Hematopoietic multipotent progenitor cell treated with erythropoietin and hydrocortisone succinate and interleukin-3 and kit ligand, for 8 days (in vitro differentiated cells): ENCODE results near the gene CLEC18A.
"Not testable (repeated sequence)": the region's sequence is repeated elsewhere in the genome, so short reads cannot be mapped to it uniquely, and the experiment has no call there.

Experiments used
- DNase-seq: peaks from one replicate; pipeline ENCODE4 v3.0.0-alpha.2; 2015

The CLEC18A gene

DNA sequence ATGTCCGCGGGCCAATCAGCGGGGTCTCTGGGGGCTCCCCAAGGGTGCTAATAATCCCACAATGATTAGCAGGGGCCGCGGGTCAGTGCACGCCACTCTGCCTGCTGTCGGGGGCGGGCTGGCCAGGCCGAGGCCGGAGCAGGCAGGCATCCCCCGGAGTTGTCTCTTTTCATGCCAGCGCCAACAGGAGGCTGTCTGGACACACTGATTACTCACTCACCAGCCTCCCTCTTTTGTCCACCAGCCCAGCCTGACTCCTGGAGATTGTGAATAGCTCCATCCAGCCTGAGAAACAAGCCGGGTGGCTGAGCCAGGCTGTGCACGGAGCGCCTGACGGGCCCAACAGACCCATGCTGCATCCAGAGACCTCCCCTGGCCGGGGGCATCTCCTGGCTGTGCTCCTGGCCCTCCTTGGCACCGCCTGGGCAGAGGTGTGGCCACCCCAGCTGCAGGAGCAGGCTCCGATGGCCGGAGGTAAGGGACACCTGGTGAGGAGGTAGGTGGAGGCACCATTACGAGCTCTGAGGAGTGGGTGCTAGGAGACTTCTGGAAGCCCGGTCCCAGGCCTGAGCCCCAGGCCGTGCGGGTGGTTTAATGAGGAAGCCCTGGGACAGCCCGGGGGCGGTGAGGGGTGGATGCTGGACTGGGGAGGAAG, at the start of gene CLEC18A:
Gene CLEC18A, plus strand, starts transcription at position 318 of the 655 bp plus-strand sequence. Its CDS starts 33 bp downstream, at position 351.
- not testable (repeated sequence) for DNase-seq

DNA sequence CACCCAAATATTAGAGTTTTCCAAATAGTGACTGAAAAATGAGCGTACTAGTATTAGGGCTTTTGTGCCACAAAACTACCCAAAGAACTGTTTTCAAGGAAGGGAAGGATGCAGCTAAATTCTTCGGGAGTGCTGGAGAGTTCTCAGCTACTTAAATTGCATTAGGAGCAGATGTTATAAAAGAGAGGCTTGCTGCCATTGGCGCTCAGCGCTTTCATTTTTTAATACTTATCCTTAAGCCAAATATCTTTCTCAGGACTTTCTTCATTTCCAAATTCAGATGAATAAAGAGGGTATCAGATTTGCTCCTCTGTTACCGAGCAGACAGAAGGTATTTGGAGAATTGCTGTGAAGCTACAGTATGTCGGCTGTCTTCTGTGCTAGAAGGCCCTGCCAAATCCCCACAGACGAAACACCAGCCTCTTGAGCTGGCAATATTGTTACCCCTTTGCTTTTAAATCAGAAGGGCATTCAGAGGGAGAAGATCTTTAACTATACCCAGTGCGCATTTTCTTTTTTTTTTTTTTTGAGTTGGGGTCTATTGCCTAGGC, 47.2 kb upstream of the CLEC18A start:
- DNase-seq = no peak

DNA sequence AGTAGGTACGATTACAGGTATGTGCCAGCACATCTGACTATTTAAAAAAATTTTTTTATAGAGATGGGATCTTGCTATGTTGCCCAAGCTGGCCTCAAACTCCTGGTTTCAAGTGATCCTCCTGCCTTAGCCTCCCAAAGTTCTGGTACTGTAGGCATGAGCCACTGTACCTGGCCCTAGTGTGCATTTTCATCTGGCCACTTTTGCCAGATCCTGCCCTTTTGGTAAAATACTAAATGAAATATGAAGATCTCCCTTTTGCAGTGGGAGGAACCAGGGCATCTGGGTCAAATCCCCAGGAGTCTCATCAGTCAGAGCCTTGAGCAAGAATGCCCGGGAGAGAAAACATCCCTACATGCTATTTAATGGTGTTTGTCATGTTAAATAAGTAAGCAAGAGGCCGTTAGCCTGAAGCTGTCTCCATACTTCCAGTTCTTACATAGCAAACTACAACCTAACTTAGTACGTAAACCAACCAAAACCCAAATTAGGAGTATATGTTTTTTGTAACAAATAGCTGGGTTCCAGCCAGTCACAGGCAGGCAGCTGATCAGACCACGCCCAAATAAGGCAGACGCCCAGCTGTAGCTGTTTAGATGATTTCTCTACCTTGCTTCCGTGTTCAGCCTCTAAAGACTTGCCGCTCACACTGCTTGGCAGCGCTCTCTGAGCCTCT, 46.5 kb upstream of the CLEC18A start:
- peak; percentile 14 for DNase-seq

DNA sequence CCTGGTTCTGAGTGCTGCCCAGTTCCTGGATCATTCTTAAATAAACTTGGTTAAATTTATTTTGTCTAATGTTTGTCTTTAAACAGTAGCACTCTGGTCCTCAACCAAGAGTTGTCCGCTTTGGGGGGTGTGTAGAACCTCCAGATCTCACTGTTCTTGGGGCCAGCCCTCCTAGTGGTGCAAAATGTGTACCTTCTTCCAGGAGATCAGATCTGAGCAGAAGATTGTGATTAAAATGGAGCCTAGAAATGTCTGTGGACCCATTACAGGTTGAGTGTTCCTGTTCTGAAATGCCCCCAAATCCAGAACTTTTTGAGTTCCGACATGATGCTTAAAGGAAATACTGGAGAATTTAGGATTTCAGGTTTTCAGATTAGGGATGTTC, 46.0 kb upstream of the CLEC18A start:
- DNase-seq = no peak

DNA sequence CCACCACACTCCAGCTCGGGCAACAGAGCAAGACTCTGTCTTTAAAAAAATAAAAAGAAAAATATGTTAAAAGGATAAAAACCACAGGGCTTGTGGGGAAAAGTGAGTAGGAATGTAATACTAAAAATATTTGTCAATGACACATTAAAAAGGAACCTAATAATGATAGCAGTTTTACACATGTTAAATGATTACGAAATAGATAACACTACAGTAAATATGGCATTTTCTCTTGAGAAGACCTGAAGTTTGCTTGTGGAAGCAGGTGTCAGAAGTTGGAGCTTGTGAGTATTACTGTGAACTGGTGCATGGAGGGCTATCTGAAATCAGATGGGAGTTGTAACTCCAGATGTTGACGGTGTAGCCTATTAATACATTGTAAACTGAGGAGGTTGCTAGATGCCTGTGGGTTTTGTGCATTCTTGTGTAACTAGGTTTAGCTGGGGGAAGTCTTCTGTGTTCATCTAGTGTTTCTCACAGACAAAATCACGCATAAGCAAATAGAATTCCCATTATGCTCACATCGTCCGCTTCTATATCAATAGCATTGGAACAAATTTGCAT, 44.2 kb upstream of the CLEC18A start:
- no peak for DNase-seq

DNA sequence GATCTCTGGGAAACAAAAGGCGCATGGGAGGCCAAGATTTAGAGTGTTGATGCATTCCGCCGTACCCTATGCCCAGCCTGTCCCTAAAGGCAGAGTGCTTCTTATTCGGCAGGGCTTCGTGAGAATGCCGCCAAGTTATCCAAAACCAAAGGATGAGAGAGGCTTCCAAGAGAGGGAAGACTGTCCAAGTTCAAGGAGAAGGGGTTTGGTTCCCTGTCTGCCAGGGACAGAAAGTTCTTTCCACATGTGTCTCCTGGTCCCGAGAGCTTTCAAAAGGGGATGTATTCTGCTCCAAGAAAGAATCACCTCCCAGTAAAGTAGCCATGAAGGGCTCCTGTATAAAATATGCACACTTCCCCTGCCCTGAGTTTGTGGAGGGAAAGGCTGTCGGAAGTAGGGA, 42.1 kb upstream of the CLEC18A start:
- no peak for DNase-seq

DNA sequence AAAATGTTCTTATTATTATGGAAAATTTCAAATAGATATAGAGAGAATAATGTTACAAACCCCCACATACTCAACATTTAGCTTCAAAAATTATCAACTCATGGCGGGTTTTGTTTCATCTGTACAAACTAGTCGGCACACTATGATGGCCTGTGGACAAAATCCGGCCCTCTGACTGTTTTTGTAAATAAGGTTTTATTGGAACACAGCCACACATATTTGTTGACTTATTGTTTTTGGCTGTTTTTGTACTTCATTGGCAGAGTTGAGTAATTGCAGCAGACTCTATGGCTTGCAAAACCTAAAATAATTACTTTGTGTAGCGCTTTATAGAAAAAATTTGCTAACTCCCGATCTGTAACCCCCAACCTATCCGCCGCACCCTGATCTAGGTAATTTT, 41.4 kb upstream of the CLEC18A start:
- no peak for DNase-seq

DNA sequence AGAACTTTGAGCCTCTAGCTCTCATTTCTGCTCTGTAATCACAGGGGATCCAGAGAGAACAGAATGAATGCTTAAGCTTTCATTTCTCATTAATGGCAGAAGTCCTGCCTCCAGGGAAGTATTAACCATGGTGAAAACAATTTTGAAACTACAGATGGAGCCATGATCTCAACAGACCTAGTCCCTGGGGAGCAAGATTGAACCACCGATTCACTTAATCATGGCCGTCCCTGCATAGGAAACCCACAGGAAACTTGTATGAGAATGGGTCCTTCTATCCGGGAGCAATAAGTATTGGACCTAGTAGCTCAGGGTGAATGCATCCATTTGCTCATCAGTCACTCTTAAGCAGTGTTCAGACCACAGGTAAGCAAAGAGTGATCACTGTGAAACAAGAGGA, 40.2 kb upstream of the CLEC18A start:
- no peak for DNase-seq

DNA sequence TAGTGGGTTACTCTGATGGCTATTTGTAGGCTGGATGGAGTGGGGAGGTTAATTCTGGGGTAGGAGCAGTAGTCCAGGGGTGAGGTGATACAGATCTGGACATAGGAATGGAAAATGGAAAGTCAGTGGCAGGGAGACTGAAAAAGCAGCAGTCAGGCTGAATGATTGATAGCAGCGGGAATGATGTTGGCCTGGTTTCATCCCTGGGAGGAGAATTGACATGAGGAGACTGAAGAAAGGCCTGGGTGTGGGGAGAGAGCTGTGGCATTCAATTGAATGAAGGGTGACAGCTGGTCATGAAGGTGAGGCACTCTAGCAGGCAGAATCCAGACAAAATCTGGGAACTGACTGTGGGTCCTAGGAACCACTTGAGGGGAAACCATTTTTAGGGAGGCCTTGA, 34.7 kb upstream of the CLEC18A start:
- no peak for DNase-seq

DNA sequence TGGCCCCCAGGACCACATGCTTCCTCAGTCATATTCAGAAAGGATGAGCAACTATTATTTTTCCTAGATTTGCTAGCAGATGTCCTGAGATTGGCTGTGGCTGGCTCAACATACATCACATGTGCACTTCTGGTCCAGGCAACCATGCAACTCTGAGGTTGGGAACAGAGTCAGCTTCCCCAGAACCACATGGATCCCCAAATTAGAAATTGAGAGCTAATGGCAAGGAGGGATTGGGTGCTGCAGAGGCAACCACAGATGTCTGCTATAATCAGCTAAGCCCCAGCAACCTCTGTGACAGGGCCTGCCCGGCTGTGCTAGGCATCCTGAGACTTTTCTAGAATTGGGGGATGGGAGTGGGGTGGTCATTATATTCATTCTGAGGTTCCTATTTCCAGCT, 33.8 kb upstream of the CLEC18A start:
- DNase-seq = no peak

DNA sequence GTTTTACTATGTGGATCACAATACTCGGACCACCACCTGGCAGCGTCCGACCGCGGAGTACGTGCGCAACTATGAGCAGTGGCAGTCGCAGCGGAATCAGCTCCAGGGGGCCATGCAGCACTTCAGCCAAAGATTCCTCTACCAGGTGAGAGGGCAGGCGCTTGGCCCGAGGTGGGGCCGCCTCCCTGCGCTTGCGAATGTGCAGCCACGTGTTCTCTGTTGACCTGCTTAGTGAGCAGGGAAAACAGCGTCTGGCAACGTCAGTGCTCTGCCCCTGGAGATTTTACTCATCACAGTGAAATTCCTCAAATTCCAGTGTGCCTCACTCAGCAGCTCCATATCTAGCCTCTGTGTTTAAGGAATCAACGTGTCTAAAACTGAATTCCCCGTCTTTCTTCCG, 33.4 kb upstream of the CLEC18A start:
- no peak for DNase-seq

DNA sequence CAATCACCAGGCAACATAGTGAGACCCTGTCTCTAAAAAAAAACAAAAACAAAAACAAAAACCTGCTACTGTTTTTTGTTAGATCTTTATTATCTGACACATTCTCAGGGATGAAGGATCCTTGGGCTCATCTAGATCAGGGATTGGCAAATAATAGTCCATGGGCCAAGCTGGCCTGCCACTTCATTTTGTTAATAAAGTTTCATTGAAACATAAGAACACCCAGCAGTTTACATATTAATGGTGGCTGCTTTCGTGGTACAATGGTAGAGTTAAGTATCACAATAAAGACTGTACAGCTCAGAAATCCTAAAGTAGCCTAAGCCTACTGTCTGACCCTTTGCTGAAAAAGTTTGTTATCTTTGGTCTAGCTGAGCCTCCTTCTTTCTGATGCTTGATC, 32.9 kb upstream of the CLEC18A start:
- no peak for DNase-seq

DNA sequence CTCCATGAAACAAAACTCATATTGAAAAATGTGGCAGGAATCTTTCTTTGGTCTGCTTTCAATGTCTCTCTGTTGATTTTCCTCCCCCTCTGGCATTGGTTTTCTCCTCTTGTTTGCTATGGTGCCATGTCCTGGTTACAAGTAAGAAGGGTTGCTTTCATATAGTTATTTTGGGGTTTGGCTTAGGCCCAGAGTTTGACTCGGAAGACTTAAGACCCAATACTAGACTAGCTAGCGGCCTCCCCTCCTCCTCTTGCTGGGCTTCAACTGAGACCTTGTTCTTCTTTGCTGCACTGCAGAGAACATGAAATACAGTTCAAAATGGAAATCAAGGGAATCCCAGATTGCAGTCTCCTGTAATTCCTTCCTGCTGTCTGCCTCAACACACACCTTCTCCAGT, 30.0 kb upstream of the CLEC18A start:
- no peak for DNase-seq

DNA sequence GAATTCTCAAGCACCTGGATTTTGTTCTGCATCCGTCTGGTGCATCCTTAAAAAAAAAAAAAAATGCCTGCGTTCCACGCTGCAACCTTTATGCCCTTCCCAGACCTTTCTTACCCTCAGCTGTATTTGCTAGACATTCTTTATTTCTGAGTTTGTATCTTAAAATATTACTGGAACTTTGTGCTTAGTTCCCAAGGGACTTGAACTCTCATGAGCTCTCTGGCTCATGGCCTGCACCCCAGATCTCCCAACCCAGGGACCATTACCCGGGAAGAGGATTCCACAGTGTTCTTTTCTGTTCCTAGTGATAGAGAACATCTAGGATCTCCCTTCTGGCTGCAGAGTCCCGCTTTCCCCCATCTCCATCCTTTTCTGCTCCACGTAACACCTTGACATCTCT, 28.9 kb upstream of the CLEC18A start:
- DNase-seq = no peak

DNA sequence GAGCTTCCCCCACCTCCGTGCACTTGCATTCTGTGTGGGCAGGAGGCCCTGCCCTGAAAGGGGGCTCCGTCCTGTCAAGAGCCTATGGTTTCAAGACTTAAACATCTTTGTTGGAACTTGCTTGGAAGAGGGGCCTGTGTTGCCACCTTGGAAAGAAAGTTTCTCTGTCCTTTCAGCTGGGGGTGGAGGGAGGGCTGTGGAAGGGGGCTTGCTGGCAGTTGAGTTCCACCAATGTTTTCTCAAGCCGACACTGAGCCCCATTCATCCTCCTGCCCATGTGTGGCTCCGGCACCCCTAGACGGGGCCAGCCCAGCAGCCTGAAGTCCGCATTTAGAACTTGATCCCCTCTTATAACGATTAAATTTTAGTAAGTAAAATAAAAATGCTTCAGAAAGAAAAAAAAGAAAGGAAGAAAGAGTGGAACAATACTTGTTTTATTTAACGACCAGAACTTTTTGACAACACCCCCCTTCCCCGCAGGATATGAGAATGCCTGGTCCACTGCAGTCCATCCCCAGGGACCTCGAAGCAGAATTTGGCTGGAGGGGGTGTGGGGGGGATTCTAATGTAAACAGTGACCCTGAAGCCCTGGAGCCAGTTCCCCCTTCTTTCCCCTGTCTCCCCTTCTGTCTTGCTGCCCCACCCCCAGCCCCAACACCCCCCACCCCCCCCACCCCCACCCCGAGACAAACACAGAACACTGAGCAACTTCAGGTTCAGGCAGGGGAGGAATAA, 26.9 kb upstream of the CLEC18A start:
- no peak for DNase-seq

DNA sequence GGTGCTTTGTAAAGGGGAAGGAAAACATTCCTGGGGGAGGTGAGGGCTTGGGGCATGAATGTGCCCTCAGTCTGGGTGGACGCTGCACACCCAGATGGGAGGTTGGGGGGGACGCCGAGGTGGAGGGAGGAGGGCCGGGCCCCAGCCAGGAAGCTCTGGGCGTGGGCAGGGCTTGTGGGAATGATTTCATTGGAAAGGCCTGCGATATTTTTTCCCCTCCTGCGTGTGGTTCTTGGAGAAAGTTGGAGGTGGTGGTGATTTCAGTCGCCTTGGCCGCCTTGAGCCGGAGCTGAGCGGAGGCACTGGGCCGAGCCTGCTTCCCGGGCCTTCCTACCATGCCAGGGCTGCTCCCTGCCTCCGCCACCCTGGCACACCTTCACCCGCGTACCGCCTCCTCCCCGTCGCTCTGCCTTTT, 26.4 kb upstream of the CLEC18A start:
- no peak for DNase-seq

DNA sequence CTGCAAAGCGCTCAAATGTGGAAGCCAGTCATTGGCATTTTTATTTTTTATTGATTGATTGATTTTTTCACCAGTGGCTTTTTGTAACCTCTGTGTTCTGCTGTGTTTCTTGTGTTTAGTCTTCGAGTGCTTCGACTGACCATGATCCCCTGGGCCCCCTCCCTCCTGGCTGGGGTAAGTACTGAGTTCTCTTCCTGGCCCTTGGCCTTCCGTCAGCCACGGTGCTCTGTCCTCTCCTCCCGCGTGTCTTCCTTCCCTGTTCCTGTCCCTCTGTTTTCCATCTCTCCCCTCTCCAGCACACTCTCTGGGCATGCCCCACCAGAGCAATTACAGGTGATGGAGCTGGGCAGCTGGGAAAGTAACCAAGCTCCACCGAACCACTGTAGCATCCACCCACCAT, 25.8 kb upstream of the CLEC18A start:
- no peak for DNase-seq

DNA sequence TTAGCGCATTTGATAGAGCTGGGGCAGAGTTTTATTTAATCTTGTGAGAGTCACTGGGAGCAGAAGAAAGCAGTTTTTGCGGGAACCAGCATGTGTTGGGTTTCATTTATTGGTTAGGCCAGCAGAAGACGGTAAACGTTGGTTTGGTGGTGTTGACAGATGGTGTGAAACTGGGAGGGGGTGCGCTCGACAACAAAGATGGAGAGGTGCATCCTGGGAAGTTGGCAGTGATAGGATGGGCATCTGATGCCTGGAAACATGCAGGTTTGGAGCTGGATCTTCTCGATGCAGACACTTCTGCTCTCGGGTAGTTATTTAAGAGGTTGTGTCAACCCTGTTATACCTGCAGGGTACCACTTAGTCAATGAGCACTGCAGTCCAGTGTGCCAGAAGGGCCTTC, 24.9 kb upstream of the CLEC18A start:
- DNase-seq = no peak

DNA sequence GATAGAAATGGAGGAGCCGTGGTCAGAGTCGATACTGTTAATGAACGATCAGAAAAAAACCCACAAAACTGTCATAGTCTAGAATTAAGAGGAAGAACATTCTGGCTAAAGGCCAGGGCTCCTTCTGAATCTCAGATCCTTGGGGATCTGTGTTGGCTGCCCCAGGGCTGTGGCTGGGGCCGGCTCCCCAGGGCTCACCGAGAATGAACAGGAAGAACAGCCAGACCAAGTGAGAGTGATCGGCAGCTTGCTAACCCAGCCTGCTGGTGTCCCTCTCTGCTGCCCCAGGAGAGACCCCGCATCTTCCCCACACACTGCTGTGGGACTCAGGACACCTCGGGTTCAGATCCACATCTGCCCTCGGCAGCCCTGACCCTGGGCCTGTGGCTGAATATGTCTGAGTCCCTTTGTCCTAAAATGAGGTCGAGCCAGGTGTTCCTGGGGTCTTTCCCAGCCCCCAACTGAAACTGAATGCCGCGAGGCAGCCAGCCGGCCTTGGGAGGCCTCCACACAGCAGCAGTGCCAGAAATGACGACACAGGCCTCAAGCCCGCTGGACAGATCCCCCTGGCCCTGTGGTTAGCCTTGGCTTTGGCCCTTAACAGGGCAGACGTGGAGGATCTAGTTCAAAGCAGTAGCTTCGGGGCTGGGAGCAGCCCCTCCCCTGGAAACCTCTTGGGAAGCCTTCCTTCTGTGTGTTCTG, 23.9 kb upstream of the CLEC18A start:
- no peak for DNase-seq

DNA sequence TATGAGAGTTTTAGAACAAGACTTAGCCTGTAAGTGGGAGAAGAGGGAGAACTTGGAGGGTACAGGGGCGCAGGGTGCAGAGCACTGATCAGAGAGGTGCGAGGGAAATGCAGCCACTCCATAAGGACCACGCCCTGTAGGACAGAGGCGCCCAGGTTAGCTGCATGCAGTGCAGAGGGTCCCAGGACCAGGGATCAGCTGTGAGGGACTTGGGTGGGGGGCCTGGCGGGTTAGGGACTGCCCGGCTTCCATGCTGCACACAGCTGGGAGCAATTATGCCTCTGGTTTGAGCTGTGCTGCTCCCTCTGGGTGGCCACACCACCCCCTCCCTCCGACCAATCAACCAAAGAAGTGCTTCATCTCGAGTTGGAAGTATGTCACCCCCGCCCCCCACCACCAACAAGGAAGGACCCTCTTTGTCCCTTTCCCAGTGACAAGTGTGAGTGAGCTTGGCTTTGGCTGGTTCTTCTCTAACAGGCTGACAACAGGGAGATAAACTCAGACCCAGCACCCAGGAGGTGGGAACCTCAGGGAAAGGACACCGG, 22.2 kb upstream of the CLEC18A start:
- no peak for DNase-seq

DNA sequence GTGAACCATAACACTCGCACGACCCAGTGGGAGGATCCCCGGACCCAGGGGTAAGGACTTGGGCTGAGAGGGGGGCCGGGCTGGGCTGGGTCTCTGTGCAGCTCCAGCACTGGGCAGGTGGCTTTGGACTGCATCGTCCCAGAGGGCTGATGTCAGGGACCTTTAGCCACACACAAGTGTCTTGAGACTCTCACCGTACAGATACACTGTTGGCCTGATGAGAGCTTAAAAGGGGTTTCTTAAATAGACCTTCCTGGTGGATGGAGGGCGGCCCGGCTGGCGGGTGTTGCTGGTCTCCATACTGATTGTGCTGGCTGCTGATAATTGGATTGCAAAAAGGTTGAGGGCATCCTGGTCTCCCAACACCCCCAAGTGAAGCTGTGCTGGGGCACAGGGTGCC, 21.7 kb upstream of the CLEC18A start:
- DNase-seq = no peak

DNA sequence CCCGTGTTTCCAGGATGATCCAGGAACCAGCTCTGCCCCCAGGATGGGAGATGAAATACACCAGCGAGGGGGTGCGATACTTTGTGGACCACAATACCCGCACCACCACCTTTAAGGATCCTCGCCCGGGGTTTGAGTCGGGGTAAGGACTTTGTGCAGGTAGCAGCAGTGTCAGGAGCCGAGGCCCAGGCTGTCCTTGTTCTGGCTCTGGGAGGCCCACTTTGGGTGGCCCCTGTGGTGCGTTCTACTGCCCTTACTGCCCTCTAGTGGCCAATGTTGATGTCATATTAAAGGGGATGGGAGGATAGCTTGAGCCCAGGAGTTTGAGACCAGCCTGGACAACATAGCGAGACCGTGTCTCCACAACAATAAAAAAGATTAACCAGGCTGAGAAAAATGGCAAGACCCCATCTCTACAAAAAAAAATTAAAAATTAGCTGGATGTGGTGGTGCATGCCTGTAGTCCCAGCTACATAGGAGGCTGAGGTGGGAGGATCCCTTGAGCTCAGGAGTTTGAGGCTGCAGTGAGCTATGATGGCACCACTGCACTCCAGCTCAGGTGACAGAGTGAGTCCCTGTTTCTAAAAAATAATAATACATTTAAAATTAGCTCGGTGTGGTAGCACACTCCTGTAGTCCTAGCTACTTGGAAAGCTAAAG, 20.9 kb upstream of the CLEC18A start:
- DNase-seq = peak; percentile 73
